Measurements from ENCODE around the gene AP1S2.

The AP1S2 gene

DNA sequence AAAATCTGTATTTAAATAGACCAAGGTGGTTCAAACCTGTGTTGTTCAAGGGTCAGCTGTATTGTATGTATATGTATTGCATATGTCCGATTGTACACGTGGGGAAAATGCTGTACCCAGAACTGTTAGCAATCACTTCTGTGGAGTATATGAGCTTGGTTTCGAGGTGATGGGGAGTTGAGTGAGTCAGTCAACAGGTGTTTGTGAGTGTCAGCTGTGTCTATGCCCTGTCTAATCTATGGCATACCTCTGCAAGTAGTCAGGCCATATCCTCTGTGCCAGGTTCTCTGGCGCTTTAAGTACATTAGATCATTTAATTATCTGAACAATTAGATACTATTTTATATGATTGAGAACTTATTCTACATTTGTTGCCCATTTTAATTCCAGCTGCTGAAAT is 56.9 kb downstream of the AP1S2 start:
- no peak for DNase-seq

- DNase-seq, result no peak
These were observed 63.8 kb downstream of the AP1S2 start for GRCh38 chrX:15790769-15791290.

- DNase-seq, result peak; percentile 26
These were observed 64.4 kb downstream of the AP1S2 start, which contains the start of gene ZRSR2 for GRCh38 chrX:15789979-15790768. Gene ZRSR2, plus strand, starts transcription at chrX:15790484. Its CDS starts 12 bp downstream, at chrX:15790496.

DNA sequence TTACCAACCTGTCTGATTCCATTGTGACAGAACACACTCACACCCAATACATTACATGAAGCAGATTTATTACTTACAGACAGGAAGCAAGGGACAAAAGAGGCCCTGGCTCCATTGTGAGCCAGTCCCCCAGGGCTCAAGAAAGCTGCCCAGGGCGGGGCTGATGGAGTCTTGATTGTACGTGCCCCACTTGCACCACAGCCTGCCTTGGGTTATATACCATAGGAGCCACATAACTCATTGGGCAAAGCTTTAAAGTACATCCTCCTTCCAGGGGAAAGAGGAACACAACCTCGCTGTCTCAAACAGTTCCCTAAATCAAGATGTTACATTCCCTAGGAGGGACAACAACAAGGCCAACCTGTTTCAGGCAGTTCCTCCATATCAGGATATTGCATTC is 67.7 kb downstream of the AP1S2 start:
- DNase-seq, result no peak

GRCh38 chrX:15785176-15785750 is 69.3 kb downstream of the AP1S2 start:
- no peak for DNase-seq

DNA sequence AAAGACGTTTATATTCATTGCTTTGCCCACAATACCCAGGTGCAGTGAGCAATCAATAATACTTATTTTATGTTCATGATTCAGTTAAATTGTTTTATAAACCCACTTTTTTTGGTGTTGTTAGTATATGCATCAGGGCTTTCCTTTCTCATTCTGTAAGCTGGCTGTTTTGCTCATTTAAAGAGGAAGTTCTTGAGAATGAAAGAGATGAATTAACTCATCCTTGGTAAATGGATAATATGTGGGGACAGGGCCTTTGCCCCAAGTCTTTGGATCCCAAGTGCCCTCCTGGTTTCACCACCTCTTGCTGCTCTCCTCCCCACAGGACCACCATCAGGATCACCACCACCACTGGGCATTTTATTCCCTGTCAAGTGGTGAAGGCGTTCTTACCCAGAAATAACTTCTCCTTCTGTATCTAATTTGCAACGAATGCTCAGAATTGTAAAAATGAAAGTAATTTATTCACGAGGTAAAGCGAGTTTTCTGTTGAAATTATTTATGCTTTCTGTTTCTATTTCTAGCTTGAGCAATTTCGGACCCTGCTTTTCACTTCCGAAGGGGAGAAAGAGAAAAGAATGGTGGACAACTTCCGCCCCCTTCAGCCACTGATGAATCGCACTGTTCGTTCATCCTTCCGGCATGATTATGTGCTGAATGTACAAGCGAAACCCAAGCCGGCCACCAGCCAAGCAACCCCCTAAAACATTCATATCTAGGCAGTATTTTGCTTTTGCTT is 72.5 kb downstream of the AP1S2 start:
- no peak for DNase-seq
